ENCODE measurements around the gene NES.

- no peak for TF ChIP-seq CTCF (IDR thresholded peaks at IDR 0.05; ENCODE audit: borderline replicate concordance, extremely low read depth, low read length, poor library complexity, severe bottlenecking)
- TF ChIP-seq EZH2 (IDR thresholded peaks at IDR 0.05; ENCODE audit: borderline replicate concordance, low read depth, low read length, severe bottlenecking) = no peak
These were observed 32.6 kb downstream of the NES start for GRCh38 chr1:156644640-156645039.

All from DND-41 (cell line).